Esophagus squamous epithelium (tissue), 5 donors: ENCODE measurements around the gene KCNMA1. TPM values are rescaled to one million over a fixed set of nuclear protein-coding genes. Genes with fewer than 3 reads are reported as not detected.
A peak's percentile ranks its signal among the peaks of the same experiment; 100 is the strongest.

Experiments used
- DNase-seq: peaks from one replicate; lab custom pipeline; 2025; lab: John Stamatoyannopoulos, UW
- H3K27ac ChIP-seq, 4 donors: fragments of 200-600 bp; sonication (generic); one replicate each; pipeline ENCODE4 v1.5.1; 2016 to 2019; ENCODE audit warnings: mild to moderate bottlenecking in 1 of 4
- H3K27me3 ChIP-seq, 4 donors: fragments of 200-600 bp; sonication (generic); 1 replicate in 3 of 4; 2 replicates in 1 of 4; pipeline versions ENCODE4 v1.5.1 to v1.6.0; 2017 to 2021; ENCODE audit warnings: antibody characterized with exemption in 1 of 4
- H3K36me3 ChIP-seq, 3 donors: fragments of 200-600 bp; sonication (generic); one replicate each; pipeline ENCODE4 v1.5.1; 2016 to 2019
- H3K4me1 ChIP-seq, 3 donors: fragments of 200-600 bp; sonication (generic); one replicate each; pipeline ENCODE4 v1.5.1; 2017 to 2019
- H3K4me3 ChIP-seq, 4 donors: fragments of 200-600 bp; sonication (generic); 1 replicate in 3 of 4; 2 replicates in 1 of 4; pipeline ENCODE4 v1.5.1; 2016 to 2019; ENCODE audit warnings: mild to moderate bottlenecking in 2 of 4, moderate library complexity in 1 of 4
- H3K9me3 ChIP-seq, 3 donors: fragments of 200-600 bp; sonication (generic); one replicate each; pipeline ENCODE4 v1.5.1; 2016 to 2019
- POLR2A ChIP-seq, 4 donors: fragments of 450-650 bp; IDR thresholded peaks; one replicate each; pipeline ENCODE4 v1.6.1; 2017; ENCODE audit warnings: antibody characterized with exemption in 4 of 4, mild to moderate bottlenecking in 4 of 4, moderate library complexity in 3 of 4
- WGBS, 2 donors: methylation state at CpG; one replicate each; pipeline ENCODE4 v1.1.5; 2018; 5-methylcytosine and 5-hydroxymethylcytosine counted together
- intact Hi-C: fragments of 100-400 bp; cut with DNase I; formaldehyde crosslinking; loops from one replicate; pipeline ENCODE4 v1.15.0; 2022
- total RNA-seq, 4 donors: library from RNA; depleted of rRNA; stranded (reverse); fragments of >200 nt; gene quantifications; one replicate each; pipeline ENCODE4 v1.1.0, GENCODE V29; 2016
- TF ChIP-seq, protein P1 (sequence below), 6 experiments: fragments of 450-650 bp in 4 of 6; fragments of 200-600 bp in 2 of 6; sonication (generic) in 2 of 6; IDR thresholded peaks; one replicate each; pipeline ENCODE4 v1.5.1; 2016 to 2019; ENCODE audit warnings: antibody characterized with exemption in 6 of 6, mild to moderate bottlenecking in 4 of 6, moderate library complexity in 4 of 6
- donor health status: DM: yes; HTN: yes; CAD: no.

KCNMA1 gene
- total RNA-seq, 4 donors from 2014 or later = 7.5 to 74.2 (median 18.0) TPM

DNA sequence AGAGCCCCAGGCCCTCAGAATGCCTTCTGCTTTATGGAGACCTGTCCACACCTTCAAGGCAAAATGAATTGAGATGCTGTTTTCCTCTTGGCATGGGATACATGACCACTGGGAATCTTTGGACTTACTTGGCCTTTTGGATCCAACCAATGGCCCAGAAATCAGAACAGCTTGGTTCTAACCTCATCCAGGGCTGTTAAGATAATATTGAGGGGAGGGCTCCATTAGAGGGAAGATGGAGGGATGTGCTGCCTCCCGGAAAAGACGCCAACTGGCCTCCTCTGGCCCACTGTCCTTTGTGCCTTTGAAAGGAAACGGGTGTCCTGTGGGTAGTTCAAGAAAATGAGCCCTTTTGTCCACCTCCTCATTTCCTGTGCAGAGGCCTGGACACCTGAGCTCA is 530.9 kb downstream of the KCNMA1 start:
- no peak for DNase-seq
- intact Hi-C loops = no loop called here
- TF ChIP-seq, protein P1, sequence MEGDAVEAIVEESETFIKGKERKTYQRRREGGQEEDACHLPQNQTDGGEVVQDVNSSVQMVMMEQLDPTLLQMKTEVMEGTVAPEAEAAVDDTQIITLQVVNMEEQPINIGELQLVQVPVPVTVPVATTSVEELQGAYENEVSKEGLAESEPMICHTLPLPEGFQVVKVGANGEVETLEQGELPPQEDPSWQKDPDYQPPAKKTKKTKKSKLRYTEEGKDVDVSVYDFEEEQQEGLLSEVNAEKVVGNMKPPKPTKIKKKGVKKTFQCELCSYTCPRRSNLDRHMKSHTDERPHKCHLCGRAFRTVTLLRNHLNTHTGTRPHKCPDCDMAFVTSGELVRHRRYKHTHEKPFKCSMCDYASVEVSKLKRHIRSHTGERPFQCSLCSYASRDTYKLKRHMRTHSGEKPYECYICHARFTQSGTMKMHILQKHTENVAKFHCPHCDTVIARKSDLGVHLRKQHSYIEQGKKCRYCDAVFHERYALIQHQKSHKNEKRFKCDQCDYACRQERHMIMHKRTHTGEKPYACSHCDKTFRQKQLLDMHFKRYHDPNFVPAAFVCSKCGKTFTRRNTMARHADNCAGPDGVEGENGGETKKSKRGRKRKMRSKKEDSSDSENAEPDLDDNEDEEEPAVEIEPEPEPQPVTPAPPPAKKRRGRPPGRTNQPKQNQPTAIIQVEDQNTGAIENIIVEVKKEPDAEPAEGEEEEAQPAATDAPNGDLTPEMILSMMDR (IDR thresholded peaks at IDR 0.05) = no peak
- TF ChIP-seq POLR2A (IDR thresholded peaks at IDR 0.05) = no peak
- Histone ChIP-seq H3K27me3 (no peaks in the 10 kb centered on the region), H3K9me3 (no peaks in the 10 kb centered on the region), H3K4me3 (no peak overlapping the region), H3K36me3 (no peaks in the 10 kb centered on the region), H3K4me1 (peaks cover 8 to 43% (median 11%) of the 10 kb centered on the region in 3 donors), H3K27ac (peak overlapping the region in 2 of 4 donors; percentile 14 to 59)
- 93% methylated on average over 3 of the region's 3 CpGs; no CpG with 5 or more reads in 1 of the 2 donors for WGBS, 2 donors

DNA sequence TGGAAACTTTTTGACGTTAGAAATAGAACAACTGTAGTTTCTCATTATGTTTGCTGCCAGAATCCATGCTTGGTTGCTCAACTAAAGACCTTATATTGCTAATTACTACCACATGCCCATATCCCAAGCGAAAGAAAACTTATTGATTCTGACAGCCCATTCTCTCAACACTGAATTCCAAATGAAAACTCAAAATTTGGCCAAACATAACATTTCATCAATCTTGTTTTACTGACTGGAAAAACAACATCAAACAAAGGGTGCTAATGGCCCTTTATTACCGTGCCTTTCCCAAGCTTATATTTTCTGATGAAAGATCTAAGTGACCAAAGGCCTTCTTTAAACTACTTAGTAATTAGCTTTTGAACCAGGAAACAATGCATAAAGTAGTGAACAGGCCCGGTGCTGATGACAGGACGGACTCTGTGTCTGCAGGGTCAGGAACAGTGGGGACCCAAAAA is 531.8 kb downstream of the KCNMA1 start:
- WGBS, 2 donors = 46 to 70% methylated on average over 5 of the region's 5 CpGs
- no peak for DNase-seq
- no peaks in the 10 kb centered on the region for H3K27me3 ChIP-seq
- H3K4me3 ChIP-seq = no peak overlapping the region
- H3K9me3 ChIP-seq = no peaks in the 10 kb centered on the region
- peak overlapping the region in 3 of 4 donors; percentile 22 to 59 (median 46) for H3K27ac ChIP-seq
- peaks cover 8 to 34% (median 8%) of the 10 kb centered on the region in 3 donors for H3K4me1 ChIP-seq
- no peaks in the 10 kb centered on the region for H3K36me3 ChIP-seq
- TF ChIP-seq POLR2A (IDR thresholded peaks at IDR 0.05) = no peak
- TF ChIP-seq, protein P1 (IDR thresholded peaks at IDR 0.05) = no peak
- intact Hi-C loops = no loop called here

DNA sequence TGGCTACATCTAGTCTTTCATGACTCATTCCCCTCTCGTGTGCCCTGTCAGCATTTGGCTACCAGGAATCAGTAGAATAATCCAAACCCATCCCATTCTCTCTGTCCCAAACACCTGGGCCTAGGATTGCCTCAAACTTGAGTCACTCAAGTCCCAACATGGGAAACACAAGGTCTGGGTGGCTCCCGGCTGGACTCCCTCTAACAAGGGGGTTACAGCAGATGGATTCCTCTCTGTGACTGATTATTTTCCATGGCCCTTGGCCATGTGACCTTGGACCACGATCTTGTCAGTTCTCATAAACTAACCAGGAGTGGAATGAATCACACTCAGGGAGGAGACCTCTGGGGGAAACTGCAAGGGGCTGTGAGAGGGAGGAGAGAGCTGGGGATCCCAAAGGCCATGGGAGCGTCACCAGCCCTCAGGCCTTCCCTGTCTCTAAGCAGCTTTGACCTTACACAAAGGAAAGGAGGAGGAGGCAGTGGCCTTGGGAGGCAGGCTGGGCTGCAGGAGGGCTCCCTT is 533.1 kb downstream of the KCNMA1 start:
- intact Hi-C loops = no loop called here
- H3K4me1 ChIP-seq = peaks cover 8 to 24% (median 8%) of the 10 kb centered on the region in 3 donors
- no peaks in the 10 kb centered on the region for H3K9me3 ChIP-seq
- peak overlapping the region in 3 of 4 donors; percentile 46 to 68 (median 59) for H3K27ac ChIP-seq
- DNase-seq = no peak
- 38 to 55% methylated on average over 3 to 4 of the region's 4 CpGs for WGBS, 2 donors
- no peak overlapping the region for H3K4me3 ChIP-seq
- no peaks in the 10 kb centered on the region for H3K36me3 ChIP-seq
- H3K27me3 ChIP-seq = no peaks in the 10 kb centered on the region
- no peak for TF ChIP-seq POLR2A (IDR thresholded peaks at IDR 0.05)
- TF ChIP-seq, protein P1 (IDR thresholded peaks at IDR 0.05) = no peak

DNA sequence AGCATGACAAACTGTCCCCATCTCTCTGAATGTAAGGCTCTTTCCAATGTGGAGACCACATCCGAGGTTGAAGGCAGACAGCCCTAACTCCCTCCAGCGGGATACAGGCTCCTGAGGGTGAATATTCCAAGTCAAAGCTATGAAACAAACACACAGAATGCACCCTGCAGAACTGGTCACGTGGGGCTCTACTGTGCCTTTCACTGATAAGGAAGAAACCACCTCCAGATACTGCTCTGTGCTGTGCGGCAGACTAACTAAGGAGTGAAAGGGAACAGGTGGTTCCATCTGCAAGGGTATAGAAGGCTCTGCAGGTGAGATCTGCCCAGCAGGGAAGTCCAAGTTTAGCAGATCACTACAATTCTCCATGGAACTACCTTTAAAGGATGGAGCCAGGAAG is 534.4 kb downstream of the KCNMA1 start:
- no peak for TF ChIP-seq POLR2A (IDR thresholded peaks at IDR 0.05)
- TF ChIP-seq, protein P1 (IDR thresholded peaks at IDR 0.05) = no peak
- Histone ChIP-seq H3K36me3 (no peaks in the 10 kb centered on the region), H3K4me1 (peaks cover 8 to 24% (median 8%) of the 10 kb centered on the region in 3 donors), H3K9me3 (no peaks in the 10 kb centered on the region), H3K4me3 (no peak overlapping the region), H3K27ac (no peak overlapping the region), H3K27me3 (no peaks in the 10 kb centered on the region)
- intact Hi-C loops = no loop called here
- WGBS, 2 donors = 93 to 97% methylated on average over 3 to 4 of the region's 4 CpGs
- no peak for DNase-seq

DNA sequence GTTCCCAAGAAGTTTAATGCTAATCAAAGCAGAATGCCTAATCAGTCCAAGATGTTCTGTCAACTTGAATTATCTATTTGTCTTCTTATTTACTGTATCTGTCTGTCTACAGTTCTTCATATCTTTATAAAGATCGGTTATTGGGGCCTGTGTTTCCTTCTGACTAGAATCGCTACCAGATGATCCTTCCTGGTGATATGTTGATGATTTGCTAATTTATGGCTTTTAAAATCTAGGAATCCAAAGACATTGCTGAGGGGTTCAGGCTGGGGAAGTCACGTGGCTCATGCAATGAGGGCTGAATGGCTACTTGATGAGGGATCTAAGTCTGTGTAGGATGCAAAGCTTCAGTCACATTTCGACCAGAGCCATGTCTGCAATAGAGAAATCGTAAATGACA is 536.3 kb downstream of the KCNMA1 start:
- Histone ChIP-seq H3K4me1 (peaks cover 8 to 17% (median 8%) of the 10 kb centered on the region in 3 donors), H3K27me3 (no peaks in the 10 kb centered on the region), H3K9me3 (no peaks in the 10 kb centered on the region), H3K36me3 (no peaks in the 10 kb centered on the region), H3K27ac (no peak overlapping the region), H3K4me3 (no peak overlapping the region)
- intact Hi-C loops = no loop called here
- WGBS, 2 donors = 74 to 89% methylated on average over 5 of the region's 5 CpGs
- DNase-seq = no peak
- TF ChIP-seq POLR2A (IDR thresholded peaks at IDR 0.05) = no peak
- TF ChIP-seq, protein P1 (IDR thresholded peaks at IDR 0.05) = no peak
